Lung microvascular endothelial cell (primary cell): Measurements from ENCODE around the gene CPEB1. TPM values are rescaled to one million over a fixed set of nuclear protein-coding genes. Genes with fewer than 3 reads are reported as not detected.
"Not testable (repeated sequence)": the region's sequence is repeated elsewhere in the genome, so short reads cannot be mapped to it uniquely, and the experiment has no call there.

Source experiments
- DNase-seq, 2 donors: peaks; one replicate each; pipeline versions ENCODE4 v3.0.0 to v3.0.0-alpha.2; 2010; ENCODE audit warnings: low read depth in 2 of 2
- total RNA-seq: library from RNA; depleted of rRNA; stranded (reverse); fragments of >200 nt; gene quantifications from 2 replicates; pipeline ENCODE4 v1.2.1, GENCODE V29; 2014

The CPEB1 gene
- total RNA-seq, 1 donor from 2014 or later, result under 0.01 TPM

- no peak for DNase-seq
Observed at GRCh38 chr15:82545478-82545877, 101.7 kb downstream of the CPEB1 start.

GRCh38 chr15:82545002-82545401, 102.2 kb downstream of the CPEB1 start:
- DNase-seq, result no peak

- DNase-seq, result no peak
Observed at GRCh38 chr15:82544431-82544830, 102.7 kb downstream of the CPEB1 start.

- DNase-seq, result no peak
Observed at GRCh38 chr15:82543160-82543559, 104.0 kb downstream of the CPEB1 start.

- peak; percentile 26 to 33 for DNase-seq
Observed at GRCh38 chr15:82540984-82541431, 106.2 kb downstream of the CPEB1 start.

- DNase-seq, result peak; percentile 95 to 96
Observed at GRCh38 chr15:82540055-82540983, 106.8 kb downstream of the CPEB1 start, which contains the start of gene RPS17. Gene RPS17, minus strand, starts transcription at chr15:82540457. Its CDS starts 29 bp downstream, at chr15:82540428.

GRCh38 chr15:82539691-82540054, 107.5 kb downstream of the CPEB1 start:
- peak in 1 of 2 donors; percentile 42 for DNase-seq

GRCh38 chr15:82538961-82539690, 108.0 kb downstream of the CPEB1 start:
- peak; percentile 24 to 60 for DNase-seq

- DNase-seq, result no peak
Observed at GRCh38 chr15:82537351-82537908, 109.7 kb downstream of the CPEB1 start.

GRCh38 chr15:82536409-82537350, 110.5 kb downstream of the CPEB1 start:
- no peak for DNase-seq

- no peak for DNase-seq
Observed at GRCh38 chr15:82535566-82536408, 111.4 kb downstream of the CPEB1 start.

GRCh38 chr15:82535151-82535550, 112.0 kb downstream of the CPEB1 start:
- not testable (repeated sequence) for DNase-seq

GRCh38 chr15:82534457-82534861, 112.7 kb downstream of the CPEB1 start:
- not testable (repeated sequence) for DNase-seq

GRCh38 chr15:82533801-82534200, 113.4 kb downstream of the CPEB1 start:
- DNase-seq, result no peak

- no peak for DNase-seq
Observed at GRCh38 chr15:82532991-82533481, 114.1 kb downstream of the CPEB1 start.

- no peak for DNase-seq
Observed at GRCh38 chr15:82532383-82532990, 114.7 kb downstream of the CPEB1 start.

- DNase-seq, result no peak
Observed at GRCh38 chr15:82531496-82532382, 115.4 kb downstream of the CPEB1 start.
